Head of caudate nucleus (tissue), 42 donors: ENCODE results near the gene ACTA2.

Experiments used
- DNase-seq, 42 donors: peaks; one replicate each; pipeline versions ENCODE4 v3.0.0 to v3.0.0-alpha.2; 2020 to 2021; ENCODE audit warnings: mixed read lengths in 7 of 42
- intact Hi-C: fragments of 100-400 bp; cut with DNase I; formaldehyde crosslinking; loops from one replicate; pipeline ENCODE4 v1.15.0; 2022

The ACTA2 gene

DNA sequence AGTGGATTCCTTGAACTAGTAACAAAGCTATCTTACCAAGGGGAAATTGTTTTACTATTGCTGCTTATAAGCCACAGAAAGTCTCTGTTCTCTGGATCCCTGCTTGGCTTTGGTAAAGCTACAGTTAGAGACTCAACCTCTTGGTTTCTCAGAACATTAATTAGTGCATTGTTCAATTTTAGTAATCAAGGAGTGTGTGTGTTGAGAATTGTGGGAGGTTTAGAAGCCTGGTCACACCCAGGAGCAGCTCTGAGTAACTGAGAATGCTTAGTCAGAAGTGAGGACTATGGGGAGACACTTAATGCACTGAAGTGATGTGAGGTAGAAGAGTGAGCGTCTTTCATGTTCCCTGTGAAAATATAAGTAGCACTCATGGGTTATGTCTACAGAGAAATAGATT, 8.2 kb upstream of the ACTA2 start:
- intact Hi-C loops = no loop called here
- no peak for DNase-seq

- intact Hi-C loops = no loop called here
- DNase-seq = no peak
Measured at GRCh38 chr10:88958721-88959120, 6.1 kb upstream of the ACTA2 start.

- no peak for DNase-seq
Measured at GRCh38 chr10:88957381-88957780, 4.8 kb upstream of the ACTA2 start.

GRCh38 chr10:88954458-88955083, 2.0 kb upstream of the ACTA2 start:
- intact Hi-C loops = no loop called here
- DNase-seq = no peak

More at GRCh38 chr10:88957381-88957780, 4.8 kb upstream of the ACTA2 start:
- intact Hi-C loops = no loop called here

GRCh38 chr10:88953662-88954061, 1.1 kb upstream of the ACTA2 start:
- intact Hi-C loops = no loop called here
- no peak for DNase-seq

- intact Hi-C loops = no loop called here
- no peak for DNase-seq
Measured at GRCh38 chr10:88949912-88950837, 2.4 kb downstream of the ACTA2 start.

GRCh38 chr10:88949051-88949450, 3.5 kb downstream of the ACTA2 start:
- intact Hi-C loops = no loop called here
- no peak for DNase-seq

DNA sequence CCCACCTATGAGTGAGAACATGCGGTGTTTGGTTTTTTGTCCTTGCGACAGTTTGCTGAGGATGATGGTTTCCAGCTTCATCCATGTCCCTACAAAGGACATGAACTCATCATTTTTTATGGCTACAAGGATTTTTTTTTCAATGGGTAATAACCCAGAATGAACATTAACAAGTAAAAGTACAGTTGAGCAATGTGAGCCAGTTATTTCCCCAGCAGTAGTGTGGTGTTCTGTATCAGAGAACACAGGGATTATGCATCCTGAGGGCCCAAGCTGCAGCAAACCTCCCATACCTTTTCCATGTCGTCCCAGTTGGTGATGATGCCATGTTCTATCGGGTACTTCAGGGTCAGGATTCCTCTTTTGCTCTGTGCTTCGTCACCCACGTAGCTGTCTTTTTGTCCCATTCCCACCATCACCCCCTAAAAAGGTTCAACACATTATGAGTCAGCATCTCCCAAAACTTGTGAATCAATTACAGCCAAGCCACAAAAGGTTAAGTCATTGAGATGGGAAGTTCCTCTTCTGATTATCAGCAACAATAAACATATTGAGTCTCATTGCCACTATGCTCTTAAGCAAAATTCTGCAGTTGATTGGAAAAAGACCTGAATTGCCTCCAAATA, 5.5 kb downstream of the ACTA2 start:
- intact Hi-C loops = no loop called here
- no peak for DNase-seq

GRCh38 chr10:88946200-88946599, 6.4 kb downstream of the ACTA2 start:
- intact Hi-C loops = no loop called here
- no peak for DNase-seq

DNA sequence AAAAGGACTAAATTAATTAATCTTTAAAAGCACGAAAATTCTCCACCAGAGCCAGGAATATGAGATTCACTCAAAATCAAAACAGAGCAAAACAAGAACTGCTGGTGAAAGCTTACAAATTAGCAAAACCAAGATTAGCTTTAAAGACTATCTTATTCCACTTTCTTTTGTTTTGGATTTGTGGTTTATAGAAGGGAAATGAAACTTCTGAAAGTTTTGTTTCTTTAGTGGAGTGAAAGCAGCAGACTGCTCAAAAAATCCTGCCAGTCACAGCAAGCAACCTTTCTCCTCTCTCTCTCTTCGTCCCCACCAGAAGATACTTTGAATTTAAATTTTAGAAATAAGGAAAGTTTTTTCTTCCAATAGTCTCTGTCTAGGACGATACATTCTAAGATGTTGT, 7.8 kb downstream of the ACTA2 start:
- no peak for DNase-seq
- intact Hi-C loops = no loop called here

GRCh38 chr10:88943778-88944177, 8.8 kb downstream of the ACTA2 start:
- intact Hi-C loops = no loop called here
- DNase-seq = no peak

GRCh38 chr10:88941026-88941425, 11.5 kb downstream of the ACTA2 start:
- intact Hi-C loops = no loop called here
- no peak for DNase-seq

- intact Hi-C loops = loop anchor here (5.0 kb wide), 2 partner anchors 48 to 278 kb away; no protein-coding TSS in a partner anchor
Measured at GRCh38 chr10:88938938-88939337, 13.6 kb downstream of the ACTA2 start.

DNA sequence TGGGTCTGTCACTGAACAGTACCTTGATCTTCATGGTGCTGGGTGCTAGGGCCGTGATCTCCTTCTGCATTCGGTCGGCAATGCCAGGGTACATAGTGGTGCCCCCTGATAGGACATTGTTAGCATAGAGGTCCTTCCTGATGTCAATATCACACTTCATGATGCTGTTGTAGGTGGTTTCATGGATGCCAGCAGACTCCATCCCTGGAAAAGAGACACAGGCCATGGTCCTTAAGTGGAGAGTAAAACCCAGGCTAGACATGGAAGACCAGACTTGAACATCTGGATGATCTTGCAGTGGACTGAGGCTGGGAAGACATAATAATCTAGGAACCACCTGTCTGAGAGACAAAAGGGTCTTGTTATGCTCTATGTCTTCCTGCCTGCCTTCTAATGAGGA, 14.5 kb downstream of the ACTA2 start:
- no peak for DNase-seq

More at GRCh38 chr10:88938938-88939337, 13.6 kb downstream of the ACTA2 start:
- no peak for DNase-seq

DNA sequence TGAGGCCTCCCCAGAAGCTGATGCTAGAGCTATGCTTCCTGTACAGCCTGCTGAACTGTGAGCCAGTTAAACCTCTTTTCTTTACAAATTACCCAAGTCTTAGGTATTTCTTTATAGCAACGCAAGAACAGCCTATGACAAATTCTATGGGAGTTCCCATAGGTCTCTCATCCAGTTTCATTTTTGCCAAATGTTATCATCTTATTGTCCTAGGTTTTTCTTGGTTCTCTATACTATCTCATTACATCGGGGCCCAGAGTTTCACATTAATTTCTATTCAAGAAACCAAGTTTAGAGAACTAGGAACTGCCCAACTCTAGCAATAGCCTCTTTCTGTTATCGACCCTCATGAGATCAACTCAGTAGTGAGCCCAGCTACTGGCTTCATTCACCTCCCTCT, 15.9 kb downstream of the ACTA2 start:
- intact Hi-C loops = loop anchor here (5.0 kb wide), 2 partner anchors 51 to 281 kb away; no protein-coding TSS in a partner anchor

More for the DNA sequence above, 14.5 kb downstream of the ACTA2 start:
- intact Hi-C loops = loop anchor here (5.0 kb wide), 2 partner anchors 49 to 279 kb away; no protein-coding TSS in a partner anchor

GRCh38 chr10:88934900-88935672, 17.5 kb downstream of the ACTA2 start:
- DNase-seq = peak; percentile 35 to 87 (median 77)
- intact Hi-C loops = loop anchor here (5.0 kb wide), 3 partner anchors 52 to 282 kb away; no protein-coding TSS in a partner anchor

More for the DNA sequence above, 15.9 kb downstream of the ACTA2 start:
- DNase-seq = no peak

GRCh38 chr10:88933564-88933963, 19.0 kb downstream of the ACTA2 start:
- DNase-seq = no peak
- intact Hi-C loops = loop anchor here (5.0 kb wide), 1 partner anchor 96 kb away; no protein-coding TSS in a partner anchor

GRCh38 chr10:88932539-88933256, 19.9 kb downstream of the ACTA2 start:
- DNase-seq = peak in 35 of 42 donors; percentile 13 to 78 (median 50)

More at GRCh38 chr10:88932539-88933256, 19.9 kb downstream of the ACTA2 start:
- intact Hi-C loops = loop anchor here (5.0 kb wide), 1 partner anchor 95 kb away; no protein-coding TSS in a partner anchor
